CD4-positive, alpha-beta T cell treated with Interleukin-6 for 4 hours (primary cell): ENCODE data around the gene RLN3.

Source experiments
- DNase-seq: peaks from one replicate; pipeline ENCODE4 v3.0.0-alpha.2; 2020; ENCODE audit warnings: mixed read lengths

RLN3 gene

DNA sequence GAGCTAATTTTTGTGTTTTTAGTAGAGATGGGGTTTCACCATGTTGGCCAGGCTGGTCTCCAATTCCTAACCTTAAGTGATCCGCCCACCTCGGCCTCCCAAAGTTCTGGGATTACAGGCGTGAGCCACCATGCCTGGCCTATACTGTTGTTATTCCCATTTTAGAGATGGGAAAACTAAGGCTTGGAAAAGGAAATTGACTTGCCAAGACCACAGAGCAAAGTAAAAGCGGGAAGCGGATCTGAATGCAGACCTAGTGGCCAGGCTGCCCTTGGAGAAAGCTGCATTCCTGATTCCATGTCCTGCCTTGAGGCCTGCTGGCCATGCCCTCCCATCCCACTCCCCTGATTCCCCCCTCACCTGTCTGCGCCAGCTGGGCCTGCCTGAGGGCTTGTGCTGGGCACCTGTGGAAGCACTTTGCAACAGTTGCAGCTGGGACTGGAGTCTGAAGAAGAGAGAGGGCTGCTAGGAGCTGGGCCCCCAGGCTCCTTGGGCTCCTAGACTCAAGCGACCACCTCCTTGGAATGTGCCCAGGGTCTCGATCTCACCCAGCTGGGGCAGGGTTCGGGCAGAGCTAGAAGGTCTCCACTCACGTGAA lies 28.2 kb downstream of the RLN3 start:
- DNase-seq: no peak

DNA sequence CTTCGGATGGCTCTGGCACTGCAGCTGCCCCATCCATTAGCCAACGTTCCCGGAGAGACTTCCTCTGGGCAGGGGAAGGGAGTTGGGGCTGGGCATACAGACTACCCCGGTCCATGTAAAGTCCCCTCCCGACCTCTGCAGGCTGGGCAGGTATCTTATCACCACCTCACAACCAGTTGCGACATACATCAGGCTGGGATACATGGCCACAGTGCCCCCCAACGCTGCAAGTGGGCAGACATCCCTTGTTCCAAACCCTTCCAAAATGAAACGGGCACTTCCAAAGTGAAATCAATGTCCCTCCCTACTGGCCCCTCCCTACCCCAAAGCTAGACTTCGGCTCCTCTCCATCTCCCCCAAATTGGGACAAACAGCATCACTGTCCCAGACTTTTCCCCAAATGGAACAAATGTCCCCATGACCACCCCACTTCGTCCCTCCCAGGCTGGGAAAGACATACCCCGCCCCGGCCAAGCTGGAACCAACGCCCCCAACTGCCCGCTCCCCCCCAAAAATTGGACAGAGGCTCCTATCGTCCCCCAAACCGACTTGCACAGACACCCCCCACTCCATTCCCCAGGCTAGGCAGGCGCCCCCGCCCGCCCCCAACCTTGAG lies 28.9 kb downstream of the RLN3 start:
- no peak for DNase-seq

DNA sequence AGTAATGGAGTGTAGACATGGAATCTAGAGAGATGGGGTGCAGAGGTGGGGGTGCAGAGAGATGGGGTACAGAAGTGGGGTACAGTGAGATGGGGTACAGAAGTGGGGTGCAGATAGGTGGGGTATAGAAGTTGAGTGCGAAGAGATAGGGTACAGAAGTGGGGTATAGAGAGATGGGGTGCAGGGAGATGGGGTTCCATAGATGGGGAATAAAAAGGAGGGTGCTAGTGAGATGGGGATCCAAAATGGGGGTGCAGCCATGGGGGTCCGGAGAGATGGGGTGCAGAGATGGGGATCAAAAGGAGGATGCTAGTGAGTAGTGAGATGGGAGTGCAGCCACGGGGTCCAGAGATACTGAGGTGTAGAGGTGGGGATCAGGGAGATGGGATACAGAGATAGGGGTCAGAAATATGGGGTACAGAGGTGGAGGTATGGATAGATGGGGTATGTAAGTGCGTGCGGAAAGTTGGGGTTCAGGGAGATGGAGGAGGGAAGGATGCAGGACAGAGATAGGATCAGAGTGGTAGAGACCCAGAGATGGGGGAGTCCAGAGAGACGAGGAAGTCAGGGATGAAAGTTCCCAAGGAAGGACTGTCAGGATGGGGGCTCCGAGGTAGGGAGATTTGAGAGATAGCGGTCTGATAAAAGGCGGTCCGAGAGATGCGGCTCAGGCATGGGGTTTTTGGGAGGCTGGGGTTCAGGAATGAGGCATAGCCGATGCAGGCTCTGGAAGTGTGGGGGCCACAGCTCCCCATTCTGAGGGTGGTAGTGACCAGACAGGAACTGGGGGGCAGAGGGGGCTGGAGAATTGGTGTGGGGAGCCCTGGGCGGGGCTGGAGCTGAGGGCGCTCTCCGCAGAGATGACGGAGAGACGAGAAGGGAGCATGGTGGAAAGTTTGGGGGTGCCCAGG lies 30.5 kb downstream of the RLN3 start:
- DNase-seq: no peak

DNA sequence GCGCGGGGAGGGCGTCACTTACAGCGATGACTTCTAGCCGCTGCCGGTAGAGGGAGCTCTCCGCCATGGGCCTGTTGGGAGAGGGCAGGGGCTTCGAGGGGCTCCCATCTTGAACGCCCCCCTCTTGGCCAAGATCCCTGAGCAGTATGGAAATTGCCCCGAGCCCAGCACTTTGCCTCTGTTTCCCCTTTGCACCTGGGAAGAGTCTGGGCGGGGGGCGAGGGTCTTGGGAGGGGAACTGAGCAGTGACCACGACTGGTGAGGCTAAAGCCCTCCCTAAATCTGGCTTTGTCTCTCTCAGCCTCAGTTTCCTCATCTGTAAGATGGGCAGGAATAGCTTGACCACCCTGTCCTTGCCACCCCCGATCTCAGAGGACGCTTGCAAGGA lies 31.1 kb downstream of the RLN3 start:
- DNase-seq: peak; percentile 63

DNA sequence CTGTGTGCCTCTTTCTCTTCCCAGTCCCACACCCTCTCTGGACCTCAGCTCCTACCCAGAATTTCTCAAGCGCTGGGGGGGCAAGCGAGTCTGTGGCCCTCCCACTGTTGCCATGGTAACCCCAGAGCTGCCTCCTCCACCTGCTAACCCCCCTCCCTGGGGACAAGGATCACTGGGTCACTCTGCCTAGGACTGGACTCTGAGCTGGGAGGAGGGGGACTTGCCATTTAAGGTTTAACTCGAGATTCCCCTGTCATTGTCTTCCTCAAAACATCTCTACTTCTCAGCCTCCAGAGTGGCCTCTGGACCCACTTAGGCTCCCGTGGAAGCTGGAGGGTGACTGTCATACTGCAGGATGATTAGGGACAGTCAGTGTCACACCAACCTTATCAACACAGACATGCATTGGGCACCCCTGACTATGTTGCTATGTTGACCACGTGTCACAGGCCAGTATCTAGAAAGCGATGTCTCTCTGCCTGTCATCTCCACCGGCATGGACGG lies 31.8 kb downstream of the RLN3 start:
- no peak for DNase-seq

DNA sequence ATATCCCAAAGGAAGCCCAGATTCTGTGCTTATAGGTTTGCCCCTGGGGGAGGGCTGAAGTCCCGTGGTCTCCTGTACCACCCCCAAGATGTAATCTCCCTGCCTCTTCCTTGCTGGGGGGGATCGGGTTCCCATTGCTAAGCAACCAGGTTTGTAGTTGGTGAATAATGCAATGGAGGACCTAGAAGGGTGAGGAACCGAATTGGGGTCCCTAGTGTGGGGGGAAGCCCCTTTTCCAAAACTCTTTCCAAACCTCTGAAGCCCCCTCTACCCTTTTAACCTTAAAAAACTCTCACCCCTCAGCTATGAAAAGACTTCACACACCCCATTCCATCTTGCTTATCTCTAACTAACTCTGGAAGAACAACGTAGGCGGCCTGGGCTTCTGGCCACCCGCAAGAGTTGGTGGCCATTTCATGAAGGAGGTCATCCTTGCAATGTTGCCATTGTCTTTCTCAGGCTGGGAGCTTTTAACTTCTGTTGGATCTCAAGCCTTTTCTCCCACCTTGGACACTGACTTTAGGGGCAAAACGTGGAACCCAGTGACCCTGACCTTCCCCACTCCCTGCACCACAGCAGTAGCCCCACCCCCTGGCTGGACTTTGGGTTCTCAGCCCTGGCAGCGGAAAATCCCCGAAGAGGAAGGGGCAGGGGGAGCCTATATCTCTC lies 33.3 kb downstream of the RLN3 start:
- DNase-seq: no peak

DNA sequence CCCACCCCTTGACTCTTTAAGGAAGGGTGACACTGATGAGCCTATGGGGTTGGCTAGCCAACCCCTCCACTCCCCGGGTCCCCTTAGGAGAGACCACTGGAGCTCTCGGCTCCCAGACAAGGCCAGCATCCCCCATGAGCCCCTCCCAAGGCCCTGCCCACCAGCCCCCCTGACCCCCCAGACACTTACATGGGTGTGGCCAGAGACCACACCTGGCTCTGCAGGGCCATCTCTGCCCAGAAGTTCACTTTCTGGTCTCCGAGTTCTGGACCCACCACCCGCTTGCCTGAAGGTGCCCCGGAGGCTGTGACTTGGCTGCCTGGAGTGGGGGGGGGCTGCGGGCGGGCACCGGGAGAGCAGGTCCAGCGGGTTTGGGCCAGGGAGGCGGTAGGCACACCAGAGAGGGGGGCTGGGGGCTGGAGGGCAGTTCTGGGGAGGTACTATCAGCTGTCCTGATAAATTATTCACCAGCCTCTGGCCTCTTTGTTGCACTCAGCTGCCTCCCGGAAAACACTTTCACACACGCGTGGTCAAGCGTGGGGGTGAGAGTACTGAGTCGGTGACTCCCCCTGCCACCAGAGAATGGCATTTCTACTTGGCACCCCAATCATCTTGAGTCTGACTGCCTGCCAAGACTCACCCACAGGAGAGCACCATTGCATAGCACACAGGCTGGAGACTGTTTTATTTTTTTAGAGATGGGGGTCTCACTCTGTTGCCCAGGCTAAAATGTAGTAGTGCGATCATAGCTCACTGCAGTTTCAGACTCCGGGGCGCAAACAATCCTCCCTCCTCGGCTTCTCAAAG lies 34.0 kb downstream of the RLN3 start, which contains the start of gene PALM3:
PALM3 (minus strand) TSS at position 326 of the 807 bp plus-strand sequence; CDS start at position 230, 96 bp downstream.
- DNase-seq: no peak

DNA sequence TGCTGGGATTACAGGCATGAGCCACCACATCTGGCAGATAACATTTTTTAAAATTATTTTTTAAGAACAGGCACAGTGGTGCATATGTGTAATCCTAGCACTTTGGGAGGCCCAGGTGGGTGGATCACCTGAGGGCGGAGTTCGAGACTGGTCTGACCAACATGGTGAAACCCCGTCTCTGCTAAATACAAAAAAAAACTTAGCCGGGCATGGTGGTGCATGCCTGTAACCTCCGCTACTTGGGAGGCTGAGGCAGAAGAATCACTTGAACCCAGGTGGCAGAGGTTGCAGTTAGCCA lies 34.6 kb downstream of the RLN3 start:
- no peak for DNase-seq

DNA sequence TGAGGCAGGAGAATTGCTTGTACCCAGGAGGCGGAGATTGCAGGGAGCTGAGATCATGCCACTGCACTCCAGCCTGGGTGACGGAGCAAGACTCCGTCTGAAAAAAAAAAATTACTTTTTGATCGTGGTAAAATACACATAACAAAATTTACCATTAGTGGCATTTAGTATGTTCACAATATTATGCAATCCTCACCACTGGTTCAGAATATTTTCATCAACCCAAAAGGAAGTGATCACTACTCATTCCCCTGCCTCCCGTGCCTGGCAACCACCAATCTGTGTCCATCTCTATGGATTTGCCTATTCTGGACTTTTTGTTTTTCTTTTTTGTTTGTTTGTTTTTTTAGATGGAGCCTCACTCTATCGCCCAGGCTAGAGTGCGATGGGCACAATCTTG lies 35.2 kb downstream of the RLN3 start:
- DNase-seq: no peak

DNA sequence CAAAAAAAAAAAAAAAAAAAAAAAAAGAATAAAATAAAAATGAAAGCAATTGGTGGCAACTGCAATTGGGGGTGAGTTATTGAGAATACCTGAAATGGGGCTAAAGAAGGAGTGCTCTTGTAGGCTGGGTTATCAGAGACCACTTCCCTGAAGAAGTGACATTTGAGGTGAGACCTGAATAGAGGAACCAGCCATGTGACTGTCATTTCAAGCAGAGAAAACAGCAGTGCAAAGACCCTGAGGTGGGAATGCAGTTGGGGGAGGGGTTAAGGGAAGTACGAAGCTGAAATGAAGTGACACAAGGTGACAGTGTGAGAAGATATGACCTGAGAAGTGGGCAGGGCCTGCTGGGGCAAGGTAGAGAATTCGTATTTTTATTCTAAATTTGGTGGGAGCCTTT lies 38.2 kb downstream of the RLN3 start:
- no peak for DNase-seq

DNA sequence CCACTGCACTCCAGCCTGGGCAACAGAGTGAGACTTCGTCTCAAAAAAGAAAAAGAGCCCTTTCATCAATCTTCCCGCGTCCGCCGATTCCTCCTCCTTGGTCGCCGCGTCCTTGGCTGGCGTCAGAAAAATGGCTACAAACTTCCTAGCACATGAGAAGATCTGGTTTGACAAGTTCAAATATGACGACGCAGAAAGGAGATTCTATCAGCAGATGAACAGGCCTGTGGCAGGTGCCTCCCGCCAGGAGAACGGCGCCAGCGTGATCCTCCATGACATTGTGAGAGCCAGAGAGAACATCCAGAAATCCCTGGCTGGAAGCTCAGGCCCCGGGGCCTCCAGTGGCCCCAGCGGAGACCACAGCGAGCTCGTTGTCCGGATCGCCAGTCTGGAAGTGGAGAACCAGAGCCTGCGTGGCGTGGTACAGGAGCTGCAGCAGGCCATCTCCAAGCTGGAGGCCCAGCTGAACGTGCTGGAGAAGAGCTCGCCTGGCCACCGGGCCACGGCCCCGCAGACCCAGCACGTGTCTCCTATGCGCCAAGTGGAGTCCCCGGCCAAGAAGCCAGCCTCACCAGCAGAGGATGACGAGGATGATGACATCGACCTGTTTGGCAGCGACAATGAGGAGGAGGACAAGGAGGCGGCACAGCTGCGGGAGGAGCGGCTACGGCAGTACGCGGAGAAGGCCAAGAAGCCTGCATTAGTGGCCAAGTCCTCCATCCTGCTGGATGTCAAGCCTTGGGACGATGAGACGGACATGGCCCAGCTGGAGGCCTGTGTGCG lies 42.5 kb downstream of the RLN3 start:
- no peak for DNase-seq

DNA sequence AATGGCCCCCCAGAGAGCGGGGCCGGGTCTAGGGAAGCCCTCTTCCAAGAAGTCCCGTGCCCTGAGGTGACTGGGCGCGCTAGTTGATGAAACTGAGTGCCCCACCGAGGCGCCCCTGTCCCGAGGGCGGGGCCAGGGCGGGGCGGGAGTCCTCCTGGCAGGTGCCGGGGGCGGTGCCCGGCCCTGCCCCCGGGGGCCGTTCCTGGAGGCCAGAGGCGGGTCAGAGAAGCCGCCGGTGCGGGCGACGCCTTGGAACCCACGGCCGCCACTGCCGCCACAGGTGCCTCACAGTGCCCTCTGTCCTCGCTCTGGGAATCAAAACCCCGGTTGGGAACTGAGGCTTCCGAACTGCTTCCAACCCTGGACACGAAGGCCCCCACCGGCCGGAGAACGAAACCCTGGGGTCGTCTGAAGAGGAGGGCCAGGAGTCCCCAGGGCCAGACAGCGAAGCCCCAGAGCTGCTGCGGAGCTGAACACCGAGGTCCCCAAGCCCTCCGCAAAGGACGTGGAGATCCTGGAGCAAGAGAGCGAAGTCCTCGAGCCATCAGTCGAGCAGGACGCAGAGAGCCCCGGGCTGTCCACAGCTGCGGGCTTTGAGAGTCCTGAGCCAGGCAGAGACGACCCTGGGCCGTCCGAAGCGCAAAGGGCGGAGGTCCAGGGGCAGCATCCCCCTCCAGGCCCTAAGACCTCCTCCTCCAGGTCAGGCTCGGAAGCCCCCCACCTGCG lies 44.8 kb downstream of the RLN3 start, which contains the start of gene MISP3:
MISP3 (plus strand) TSS at position 252 of the 726 bp plus-strand sequence. CDS start 524 bp downstream, outside the sequence.
- peak; percentile 47 for DNase-seq

DNA sequence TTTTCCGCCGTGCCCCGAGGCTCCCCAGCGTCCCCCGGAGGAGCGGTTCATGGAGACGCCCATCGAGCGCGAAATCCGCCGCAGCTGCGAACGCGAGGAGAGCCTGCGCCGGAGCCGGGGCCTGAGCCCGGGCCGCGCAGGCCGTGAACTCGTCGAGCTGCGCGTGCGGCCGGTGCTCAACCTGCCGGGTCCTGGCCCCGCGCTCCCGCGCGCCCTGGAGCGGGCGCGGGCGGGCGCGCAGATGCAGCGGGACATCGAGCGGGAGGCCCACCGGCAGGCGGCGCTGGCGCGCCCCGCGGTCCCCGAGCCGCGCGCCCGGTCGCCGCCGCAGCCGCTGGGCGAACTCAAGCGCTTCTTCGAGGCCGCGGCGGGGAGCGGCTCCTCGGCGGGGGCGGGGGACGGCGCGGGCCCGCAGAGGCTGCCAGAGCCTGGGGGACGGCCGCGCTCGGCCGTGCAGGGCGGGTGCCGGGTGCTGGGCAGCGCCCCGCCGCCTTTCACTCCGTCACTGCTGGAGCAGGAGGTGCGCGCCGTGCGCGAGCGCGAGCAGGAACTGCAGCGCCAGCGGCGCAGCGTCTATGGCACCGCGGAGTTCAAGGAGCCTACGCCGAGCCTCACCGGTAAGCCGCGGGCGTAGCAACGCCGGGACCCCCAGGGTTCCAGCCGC lies 45.4 kb downstream of the RLN3 start:
- peak; percentile 81 for DNase-seq

DNA sequence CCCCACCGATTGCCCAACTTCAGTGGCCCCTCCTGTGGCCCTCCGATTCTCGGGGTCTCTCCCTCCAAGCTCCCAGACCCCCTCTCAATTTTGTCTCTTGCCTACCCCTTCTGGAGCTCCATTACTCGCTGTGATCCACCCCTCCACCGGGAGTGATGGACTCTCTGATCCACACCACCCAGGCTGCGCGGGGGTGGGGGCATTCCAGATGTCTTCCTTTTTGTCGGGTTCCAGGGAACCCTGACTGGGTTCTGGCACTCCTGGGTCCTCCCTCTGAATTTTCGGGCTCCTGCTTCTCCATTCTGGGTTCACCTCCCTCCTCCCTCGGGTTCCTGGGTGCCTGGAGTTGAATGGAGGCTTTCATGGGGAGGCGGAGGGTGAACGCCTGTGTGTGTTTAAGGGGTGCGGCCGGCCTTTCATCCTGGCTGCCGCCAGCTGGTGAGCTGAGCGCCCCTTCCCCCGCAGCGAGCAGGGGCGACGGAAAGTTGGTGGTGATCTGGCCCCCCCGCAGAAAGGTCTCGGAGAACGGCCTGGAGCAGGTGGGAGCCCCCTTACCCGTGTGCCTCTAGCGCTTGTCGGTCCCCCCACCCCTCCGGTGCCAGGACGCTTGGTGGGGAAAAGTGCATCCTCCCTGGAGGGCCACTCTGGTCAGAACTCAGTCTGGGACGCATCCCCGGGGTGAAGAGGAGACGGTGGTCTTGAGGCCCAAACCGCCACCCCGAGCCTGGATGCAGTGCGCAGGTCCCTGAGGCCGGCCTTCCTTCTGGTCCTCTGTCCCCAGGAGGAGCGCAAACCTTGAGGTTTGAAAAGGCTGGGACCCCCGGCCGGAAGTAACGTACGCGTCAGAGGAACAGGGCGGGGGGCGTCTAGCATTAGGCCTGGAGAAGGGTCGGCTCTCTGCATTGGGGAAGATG lies 46.2 kb downstream of the RLN3 start:
- peak; percentile 17 for DNase-seq

DNA sequence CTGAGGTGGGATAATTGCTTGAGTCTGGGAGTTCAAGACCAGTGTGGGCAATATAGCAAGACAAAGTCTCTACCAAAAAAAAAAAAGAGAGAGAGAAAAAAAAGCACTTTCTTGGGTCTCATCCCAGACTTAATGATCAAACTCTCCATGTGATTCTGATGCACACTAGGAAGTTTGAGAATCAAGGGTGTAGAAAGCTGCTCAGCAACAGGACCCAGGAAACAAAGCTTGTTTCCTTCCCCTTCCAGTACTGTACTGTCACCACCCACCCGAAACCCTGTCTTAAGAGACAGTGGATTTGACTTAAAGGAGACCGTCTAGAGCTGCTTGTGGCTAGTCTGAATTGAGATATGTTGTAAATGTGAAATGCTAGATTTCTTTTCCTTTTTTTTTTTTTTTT lies 50.5 kb downstream of the RLN3 start:
- no peak for DNase-seq
